Mucosa of descending colon (tissue), 3 donors: ENCODE data around the gene CDC37L1. TPM values are rescaled to one million over a fixed set of nuclear protein-coding genes. Genes with fewer than 3 reads are reported as not detected.

Source experiments
- ATAC-seq: fragments of 200-7000 bp; cut with Tn5 transposase; one replicate; pipeline ENCODE4 v1.9.1; 2020; ENCODE audit warnings: mild to moderate bottlenecking, moderate library complexity
- DNase-seq, 3 donors: peaks; one replicate each; pipeline ENCODE4 v3.0.0-alpha.2; 2020
- H3K36me3 ChIP-seq: fragments of 200-600 bp; one replicate; pipeline ENCODE4 v1.8.0; 2021; ENCODE audit warnings: low read depth, mild to moderate bottlenecking
- H3K4me1 ChIP-seq: fragments of 200-600 bp; one replicate; pipeline ENCODE4 v1.8.0; 2021; ENCODE audit warnings: low read depth, mild to moderate bottlenecking
- H3K4me3 ChIP-seq: fragments of 200-600 bp; one replicate; pipeline ENCODE4 v1.8.0; 2021; ENCODE audit warnings: mild to moderate bottlenecking
- H3K9me3 ChIP-seq: fragments of 200-600 bp; one replicate; pipeline ENCODE4 v1.8.0; 2021; ENCODE audit warnings: mild to moderate bottlenecking
- intact Hi-C, 2 donors: fragments of 100-400 bp; cut with DNase I in 1 of 2; cut with micrococcal nuclease in 1 of 2; formaldehyde crosslinking; loops; one replicate each; pipeline versions ENCODE4 v1.11.0 to v1.11.1; 2022; cut with DNase I, micrococcal nuclease
- total RNA-seq, 3 donors: library from RNA; stranded (reverse); fragmentation: NEBNext Ultra II Directional in 2 of 3; extraction: Animal tissue kit (Norgen Biotek cat#: 25700) in 2 of 3; gene quantifications; one replicate each; pipeline versions ENCODE4 v1.2.1 to v1.2.4, GENCODE V29; 2021 to 2023
- TF ChIP-seq, protein P1 (sequence below): fragments of 200-600 bp; IDR thresholded peaks from one replicate; pipeline ENCODE4 v1.8.0; 2022; ENCODE audit warnings: antibody characterized with exemption, mild to moderate bottlenecking
- donor health status: DM: no; HTN: no; CAD: no; lungs with moderate emphysema.
- donor health status: DM: no; HTN: no; CAD: no.
- donor health status: DM: no; HTN: yes; CAD: no.

CDC37L1 gene
- total RNA-seq, 3 donors from 2014 or later, result 11.1 to 27.1 (median 13.9) TPM

- H3K36me3 ChIP-seq, result peaks cover 12% of the 10 kb centered on the region
- H3K9me3 ChIP-seq, result no peaks in the 10 kb centered on the region
- H3K4me3 ChIP-seq, result no peak overlapping the region
- TF ChIP-seq, protein P1, sequence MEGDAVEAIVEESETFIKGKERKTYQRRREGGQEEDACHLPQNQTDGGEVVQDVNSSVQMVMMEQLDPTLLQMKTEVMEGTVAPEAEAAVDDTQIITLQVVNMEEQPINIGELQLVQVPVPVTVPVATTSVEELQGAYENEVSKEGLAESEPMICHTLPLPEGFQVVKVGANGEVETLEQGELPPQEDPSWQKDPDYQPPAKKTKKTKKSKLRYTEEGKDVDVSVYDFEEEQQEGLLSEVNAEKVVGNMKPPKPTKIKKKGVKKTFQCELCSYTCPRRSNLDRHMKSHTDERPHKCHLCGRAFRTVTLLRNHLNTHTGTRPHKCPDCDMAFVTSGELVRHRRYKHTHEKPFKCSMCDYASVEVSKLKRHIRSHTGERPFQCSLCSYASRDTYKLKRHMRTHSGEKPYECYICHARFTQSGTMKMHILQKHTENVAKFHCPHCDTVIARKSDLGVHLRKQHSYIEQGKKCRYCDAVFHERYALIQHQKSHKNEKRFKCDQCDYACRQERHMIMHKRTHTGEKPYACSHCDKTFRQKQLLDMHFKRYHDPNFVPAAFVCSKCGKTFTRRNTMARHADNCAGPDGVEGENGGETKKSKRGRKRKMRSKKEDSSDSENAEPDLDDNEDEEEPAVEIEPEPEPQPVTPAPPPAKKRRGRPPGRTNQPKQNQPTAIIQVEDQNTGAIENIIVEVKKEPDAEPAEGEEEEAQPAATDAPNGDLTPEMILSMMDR, result no peak
- no peak for ATAC-seq
- intact Hi-C loops, result no loop called here
- no peak for DNase-seq
- no peaks in the 10 kb centered on the region for H3K4me1 ChIP-seq
Measured at GRCh38 chr9:4714266-4715016, 35.1 kb downstream of the CDC37L1 start.

DNA sequence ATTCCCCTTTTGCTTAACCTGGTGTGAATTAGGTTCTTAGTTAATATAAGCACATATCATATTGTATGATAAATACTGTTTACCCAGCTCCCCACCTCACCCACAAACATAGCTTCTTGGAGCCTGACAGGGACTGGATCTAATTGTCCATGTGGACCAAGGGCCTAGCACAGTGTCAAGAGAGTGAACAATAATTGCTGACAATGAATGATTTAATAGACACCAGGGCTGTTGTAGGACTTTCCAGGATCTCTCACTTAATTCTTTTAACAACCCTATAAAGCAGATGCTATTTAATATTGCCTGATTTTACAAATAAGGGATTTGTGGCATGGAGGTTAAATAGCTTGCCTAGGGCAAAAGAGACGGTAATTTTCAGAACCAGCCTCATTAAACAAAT, 36.8 kb downstream of the CDC37L1 start:
- DNase-seq (no peak), ATAC-seq (no peak)
- intact Hi-C loops, result no loop called here
- TF ChIP-seq, protein P1, result no peak
- H3K4me1 ChIP-seq, result no peaks in the 10 kb centered on the region
- no peaks in the 10 kb centered on the region for H3K9me3 ChIP-seq
- H3K4me3 ChIP-seq, result no peak overlapping the region
- H3K36me3 ChIP-seq, result peaks cover 12% of the 10 kb centered on the region

DNA sequence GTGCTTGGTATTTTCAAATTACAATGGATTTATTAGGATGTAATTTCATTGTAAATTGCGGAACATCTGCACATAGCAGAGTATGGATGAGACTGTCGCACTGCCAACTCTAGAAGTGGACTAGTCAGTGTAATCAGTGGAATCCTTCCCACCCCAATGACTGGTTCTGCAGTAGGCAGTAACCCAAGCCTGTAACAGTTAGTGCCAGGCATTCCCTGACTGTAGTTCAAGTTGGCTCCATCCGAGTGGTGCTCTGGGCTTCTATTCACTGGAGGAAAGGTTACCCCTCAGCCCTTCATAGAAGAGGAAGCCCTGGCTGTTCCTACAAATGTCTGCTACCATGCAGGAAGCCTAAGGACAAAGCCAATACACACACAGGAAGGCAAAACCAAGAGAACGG, 38.4 kb downstream of the CDC37L1 start:
- Histone ChIP-seq H3K9me3 (no peaks in the 10 kb centered on the region), H3K4me3 (no peak overlapping the region), H3K4me1 (no peaks in the 10 kb centered on the region), H3K36me3 (peaks cover 8% of the 10 kb centered on the region)
- TF ChIP-seq, protein P1, result no peak
- intact Hi-C loops, result no loop called here
- ATAC-seq, result no peak
- DNase-seq, result no peak

- Histone ChIP-seq H3K9me3 (no peaks in the 10 kb centered on the region), H3K4me3 (no peak overlapping the region), H3K36me3 (no peaks in the 10 kb centered on the region), H3K4me1 (no peaks in the 10 kb centered on the region)
- TF ChIP-seq, protein P1, result no peak
- no peak for ATAC-seq
- intact Hi-C loops, result no loop called here
- DNase-seq, result no peak
Measured at GRCh38 chr9:4718911-4719310, 39.5 kb downstream of the CDC37L1 start.

DNA sequence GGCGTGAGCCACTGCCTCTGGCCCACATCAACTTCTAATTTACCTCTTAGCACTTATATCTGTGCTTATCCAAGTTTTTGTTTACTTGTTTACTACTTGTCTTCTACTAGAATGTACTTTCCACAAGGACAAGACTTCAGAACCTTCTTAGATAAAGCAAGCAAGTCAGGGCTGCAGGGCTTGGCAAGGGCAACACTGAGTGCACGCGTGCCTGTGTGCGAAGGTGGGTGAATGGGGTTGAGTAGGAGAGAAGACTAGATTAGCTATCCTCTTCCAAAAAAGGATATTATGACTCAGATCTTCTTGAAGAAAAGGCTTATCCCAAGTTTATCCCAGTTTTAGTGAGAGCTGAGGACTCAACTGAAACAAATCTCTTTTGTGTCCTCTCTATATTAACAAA, 42.4 kb downstream of the CDC37L1 start:
- no peak for DNase-seq
- Histone ChIP-seq H3K4me3 (no peak overlapping the region), H3K36me3 (no peaks in the 10 kb centered on the region), H3K4me1 (no peaks in the 10 kb centered on the region), H3K9me3 (no peaks in the 10 kb centered on the region)
- intact Hi-C loops, result no loop called here
- TF ChIP-seq, protein P1, result no peak
- ATAC-seq, result no peak
